Measurements from ENCODE around the gene CTXND1.
"Not testable (repeated sequence)": the region's sequence is repeated elsewhere in the genome, so short reads cannot be mapped to it uniquely, and the experiment has no call there.

Gene CTXND1

DNA sequence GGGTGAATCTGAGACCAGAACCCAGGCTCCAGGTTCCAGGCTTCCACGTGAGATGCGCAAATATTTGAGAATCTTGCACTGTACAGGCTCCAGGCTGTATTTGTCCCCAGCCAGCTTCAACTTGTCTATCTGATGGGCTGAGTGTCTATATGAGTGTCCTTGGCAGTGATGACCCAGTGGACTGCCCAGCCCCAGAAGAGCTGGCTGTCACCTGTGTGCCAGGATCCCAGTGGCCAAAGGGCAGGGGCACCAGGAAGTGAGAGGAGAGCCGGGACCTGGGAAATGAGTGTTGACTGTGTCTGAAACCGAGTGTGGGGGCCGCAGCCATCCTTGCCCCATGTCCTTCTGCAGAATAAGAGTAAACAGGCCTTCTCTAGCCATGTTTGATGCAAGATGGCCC is 88.8 kb downstream of the CTXND1 start:
- no peak for FAIRE-seq
- no peak for DNase-seq (ENCODE audit: extremely low spot score, insufficient read length, low read depth)

DNA sequence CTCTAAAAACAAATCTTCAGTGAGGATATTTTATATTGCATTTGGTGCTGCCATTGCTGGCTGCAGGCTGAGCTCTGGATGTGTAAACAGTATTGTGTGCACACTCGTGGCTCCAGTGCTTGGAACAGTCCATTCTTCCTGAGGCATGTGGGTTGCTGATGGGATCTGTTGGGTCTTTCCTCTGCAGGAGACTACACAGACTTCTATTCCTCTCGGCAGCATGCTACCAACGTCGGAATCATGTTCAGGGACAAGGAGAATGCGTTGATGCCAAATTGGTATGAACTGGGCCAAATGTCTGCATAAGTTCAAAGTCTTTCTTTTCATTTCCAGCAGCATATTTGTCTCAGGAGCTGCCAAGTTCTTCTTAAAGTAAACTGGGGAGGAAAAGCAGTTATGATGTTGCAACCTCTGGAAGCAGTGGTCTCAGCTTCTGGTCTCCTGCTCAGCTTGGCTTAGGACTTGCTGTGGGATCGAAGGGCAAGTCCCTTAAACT is 89.9 kb downstream of the CTXND1 start:
- no peak for DNase-seq (ENCODE audit: extremely low spot score, insufficient read length, low read depth)
- FAIRE-seq: no peak

DNA sequence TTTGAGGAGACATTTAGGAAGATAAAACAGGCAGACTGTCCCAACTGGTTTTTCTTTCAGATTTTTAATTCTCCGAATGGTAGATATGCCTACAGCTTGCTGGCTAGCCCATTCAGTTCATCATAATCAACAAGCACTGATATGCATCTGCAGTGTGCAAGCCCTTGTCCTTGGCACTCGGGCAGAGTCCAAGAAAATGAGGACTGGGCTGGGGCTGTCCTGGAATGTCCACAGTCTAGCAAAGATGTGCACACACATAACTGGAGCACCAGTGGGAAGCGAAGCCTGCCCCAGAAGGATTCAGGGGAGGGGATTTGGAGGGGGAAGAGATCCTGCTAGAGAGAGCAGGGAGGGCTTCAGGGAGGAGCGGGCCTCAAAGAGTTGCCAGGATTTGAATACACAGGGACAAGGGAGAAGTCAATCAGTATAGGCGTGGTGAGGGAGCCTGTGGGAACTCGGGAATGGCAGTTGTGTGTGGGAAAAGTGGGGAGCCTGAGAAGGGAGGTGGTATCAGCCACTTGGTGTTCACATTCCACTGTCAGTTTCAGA is 90.5 kb downstream of the CTXND1 start:
- no peak for FAIRE-seq
- DNase-seq (ENCODE audit: extremely low spot score, insufficient read length, low read depth): no peak

DNA sequence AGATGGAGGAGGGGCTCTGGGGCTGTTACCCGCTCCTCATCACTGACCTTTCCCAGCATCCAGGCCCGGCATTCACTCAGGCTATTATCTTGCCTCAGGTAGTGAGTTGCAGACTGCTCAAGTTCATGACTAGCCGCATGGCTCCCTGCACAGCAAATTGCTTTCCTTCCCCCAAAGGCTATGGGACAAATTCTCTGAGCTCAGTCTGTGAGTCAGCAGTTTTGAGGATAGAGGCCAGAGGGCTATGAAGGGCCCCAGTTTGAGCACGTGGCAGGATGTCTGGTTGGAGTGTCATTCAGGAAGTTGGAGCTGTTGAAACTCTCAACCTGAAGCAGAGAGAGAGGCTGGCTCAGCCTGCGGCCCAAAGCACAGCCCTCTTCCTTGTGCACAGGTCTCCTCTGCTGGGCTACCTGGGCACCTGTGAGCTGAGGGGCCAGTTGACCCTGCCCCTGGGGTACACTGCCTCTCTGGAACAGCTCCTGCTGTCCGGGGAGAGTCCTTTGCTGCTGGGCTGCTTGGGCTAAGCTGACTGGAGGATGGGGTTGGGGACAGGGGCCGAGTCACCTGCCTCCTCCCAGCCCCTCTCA is 91.3 kb downstream of the CTXND1 start:
- FAIRE-seq (peak; percentile 83), DNase-seq (ENCODE audit: extremely low spot score, insufficient read length, low read depth) (no peak)

DNA sequence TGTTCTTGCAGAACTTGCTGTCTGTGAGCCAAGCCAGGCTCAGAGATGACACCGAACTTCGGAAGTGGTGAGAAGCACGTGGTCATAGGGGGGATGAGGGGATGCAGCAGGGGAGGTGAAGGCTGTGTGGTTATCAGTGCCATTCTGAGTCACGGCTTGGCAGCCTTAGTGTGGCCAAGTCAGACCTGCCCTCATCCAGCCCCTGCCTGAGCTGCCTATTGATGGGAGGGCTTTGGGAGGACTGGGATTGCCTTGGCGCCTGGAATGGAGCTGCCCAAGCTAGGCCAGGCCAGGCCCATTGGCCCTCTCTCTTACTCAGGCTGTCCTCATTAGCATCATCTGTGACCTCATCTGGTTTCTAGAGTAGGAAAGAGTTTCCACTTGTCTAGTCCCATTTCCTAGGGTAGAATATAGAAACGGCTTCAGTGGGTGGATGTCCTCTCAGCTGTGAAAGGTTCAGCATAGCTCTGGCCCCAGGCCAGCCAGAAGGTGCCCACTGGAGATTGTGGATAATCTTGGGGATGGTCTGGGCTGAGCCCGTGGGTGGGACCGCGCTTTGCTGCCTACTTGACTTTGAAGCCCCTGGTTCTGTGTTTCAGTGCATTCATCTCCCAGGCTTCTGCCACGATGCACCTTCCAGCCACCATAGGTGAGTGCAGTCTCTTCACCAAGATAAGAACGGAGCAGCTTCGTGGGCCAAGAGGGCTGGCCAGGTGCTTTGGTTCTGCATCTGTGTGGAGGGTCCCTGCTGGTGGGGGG is 92.0 kb downstream of the CTXND1 start:
- DNase-seq (ENCODE audit: extremely low spot score, insufficient read length, low read depth) (no peak), FAIRE-seq (peak; percentile 54)

DNA sequence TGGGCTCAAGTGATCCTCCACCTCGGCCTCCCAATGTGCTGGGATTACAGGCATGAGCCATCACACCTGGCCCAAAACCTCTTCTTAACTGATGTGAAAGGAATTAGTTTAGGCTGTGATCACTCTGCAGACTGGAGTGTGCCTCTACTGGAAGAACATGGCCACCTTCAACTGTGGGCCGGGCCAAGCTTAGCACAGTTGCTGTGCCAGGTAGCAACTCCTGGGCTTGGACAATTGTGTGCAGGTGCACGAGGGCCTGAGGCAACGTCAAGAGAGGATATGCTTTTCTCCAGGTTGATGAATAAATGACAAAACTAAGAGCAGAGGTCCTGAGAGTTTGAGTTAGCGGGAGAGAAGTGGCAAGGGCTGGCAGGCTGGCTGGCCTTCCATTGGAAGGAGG is 92.7 kb downstream of the CTXND1 start:
- DNase-seq (ENCODE audit: extremely low spot score, insufficient read length, low read depth): no peak
- no peak for FAIRE-seq

DNA sequence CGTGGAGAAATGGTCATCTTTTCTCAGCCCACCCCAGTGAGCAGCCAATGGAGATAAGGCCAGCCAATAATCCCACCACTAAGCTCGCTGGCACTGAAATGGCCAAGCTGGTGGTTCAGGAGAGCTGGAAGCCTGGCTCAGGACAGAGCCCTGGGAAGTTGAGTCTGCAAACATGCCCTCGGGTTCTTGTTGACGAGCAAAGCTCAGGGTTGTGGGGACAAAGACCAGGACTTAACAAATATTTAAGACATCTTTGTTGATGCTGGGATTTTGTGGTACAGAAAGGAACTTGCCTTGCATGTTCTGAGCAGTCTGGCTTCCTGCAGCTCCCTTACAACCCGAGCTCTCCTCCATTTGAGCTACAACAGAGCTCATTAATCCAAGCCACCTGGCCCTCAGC is 94.8 kb downstream of the CTXND1 start:
- DNase-seq (ENCODE audit: extremely low spot score, insufficient read length, low read depth) (no peak), FAIRE-seq (no peak)

DNA sequence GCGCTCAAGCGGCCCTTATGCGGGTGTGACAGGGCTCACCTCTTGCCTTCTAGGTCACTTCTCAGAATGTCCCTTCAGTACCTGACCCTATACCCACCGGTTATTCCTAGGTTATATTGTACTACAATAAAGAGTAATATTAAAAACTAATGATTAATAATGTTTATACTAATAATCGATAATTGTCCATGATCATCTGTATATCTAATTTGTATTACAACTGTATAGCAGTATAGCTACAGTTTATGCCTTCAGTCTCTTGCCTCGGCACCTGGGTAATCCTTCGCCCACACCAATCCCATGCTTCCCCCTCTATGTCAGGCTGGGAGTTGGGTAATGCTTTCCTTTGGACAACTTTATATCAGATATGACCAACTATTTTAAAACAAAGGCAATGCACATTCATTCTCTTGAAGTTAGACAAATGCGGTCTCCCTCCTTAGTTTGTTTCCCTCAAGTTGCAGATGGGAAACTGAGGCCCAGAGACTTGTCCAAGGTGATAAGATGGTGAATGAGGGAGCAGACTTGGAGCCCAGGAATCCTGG is 95.8 kb downstream of the CTXND1 start:
- DNase-seq (ENCODE audit: extremely low spot score, insufficient read length, low read depth): no peak
- FAIRE-seq: no peak

DNA sequence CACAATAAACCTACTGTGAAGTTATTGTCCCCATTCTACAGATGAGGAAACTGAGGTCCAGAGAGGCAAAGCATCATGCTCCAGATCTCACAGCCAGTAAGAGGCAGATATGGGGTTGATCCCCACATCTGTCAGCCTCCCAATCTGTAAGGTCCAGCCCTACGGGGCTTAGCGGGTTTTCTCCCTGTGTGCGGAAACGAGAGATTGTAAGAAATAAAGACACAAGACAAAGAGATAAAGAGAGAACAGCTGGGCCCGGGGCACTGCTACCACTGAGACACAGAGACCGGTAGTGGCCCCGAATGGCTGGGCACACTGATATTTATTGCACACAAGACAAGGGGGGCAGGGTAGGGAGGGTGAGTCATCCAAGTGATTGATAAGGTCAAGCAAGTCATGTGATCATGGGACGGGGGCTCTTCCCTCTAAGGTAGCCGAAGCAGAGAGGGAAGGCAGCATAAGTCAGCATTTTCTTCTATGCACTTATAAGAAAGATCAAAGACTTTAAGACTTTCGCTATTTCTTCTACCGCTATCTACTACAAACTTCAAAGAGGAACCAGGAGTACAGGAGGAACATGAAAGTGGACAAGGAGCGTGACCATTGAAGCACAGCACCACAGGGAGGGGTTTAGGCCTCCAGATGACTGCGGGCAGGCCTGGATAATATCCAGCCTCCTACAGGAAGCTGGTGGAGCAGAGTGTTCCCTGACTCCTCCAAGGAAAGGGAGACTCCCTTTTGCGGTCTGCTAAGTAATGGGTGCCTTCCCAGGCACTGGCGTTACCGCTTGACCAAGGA is 96.4 kb downstream of the CTXND1 start:
- not testable (repeated sequence) for FAIRE-seq; DNase-seq (ENCODE audit: extremely low spot score, insufficient read length, low read depth)

DNA sequence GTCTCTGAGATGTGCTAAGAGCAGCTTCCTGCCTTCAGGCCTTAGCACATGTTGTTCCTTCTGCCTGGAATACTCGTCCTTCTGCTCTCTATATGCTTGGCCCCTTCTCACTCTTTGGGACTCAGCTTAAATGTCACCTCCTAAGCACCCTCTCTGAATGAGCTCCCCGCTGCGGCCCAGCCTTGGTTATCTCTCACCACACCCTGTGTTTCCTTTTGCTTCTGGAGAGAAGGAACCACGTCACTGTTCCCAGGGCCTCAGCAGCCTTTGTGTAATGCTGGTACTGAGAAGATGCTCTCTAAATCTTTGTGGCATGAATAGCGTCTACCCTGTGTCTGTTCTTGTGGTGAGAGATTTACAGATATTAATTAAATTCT is 97.0 kb downstream of the CTXND1 start:
- no peak for FAIRE-seq

DNA sequence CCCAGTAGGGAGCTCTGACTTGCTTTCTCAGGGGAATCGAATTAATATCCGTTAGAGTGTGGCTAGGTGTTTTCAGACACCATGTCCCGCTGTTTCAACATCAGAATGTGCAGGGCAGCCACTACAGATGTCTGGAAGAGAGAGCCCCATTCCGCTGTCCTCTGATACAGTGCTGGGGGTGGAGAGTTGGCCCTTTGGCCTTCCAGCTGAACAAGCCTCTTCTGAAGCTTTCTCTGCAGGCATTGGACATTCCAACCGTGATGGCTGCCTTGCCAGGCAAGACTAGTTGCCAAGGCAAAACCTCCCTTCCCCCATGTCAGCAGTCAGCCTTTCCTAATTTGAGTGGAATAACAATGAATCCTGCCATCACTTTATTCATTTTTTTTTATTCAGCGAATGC is 97.7 kb downstream of the CTXND1 start:
- DNase-seq (ENCODE audit: extremely low spot score, insufficient read length, low read depth) (no peak), FAIRE-seq (no peak)

More for the DNA sequence above, 97.0 kb downstream of the CTXND1 start:
- no peak for DNase-seq (ENCODE audit: extremely low spot score, insufficient read length, low read depth)

DNA sequence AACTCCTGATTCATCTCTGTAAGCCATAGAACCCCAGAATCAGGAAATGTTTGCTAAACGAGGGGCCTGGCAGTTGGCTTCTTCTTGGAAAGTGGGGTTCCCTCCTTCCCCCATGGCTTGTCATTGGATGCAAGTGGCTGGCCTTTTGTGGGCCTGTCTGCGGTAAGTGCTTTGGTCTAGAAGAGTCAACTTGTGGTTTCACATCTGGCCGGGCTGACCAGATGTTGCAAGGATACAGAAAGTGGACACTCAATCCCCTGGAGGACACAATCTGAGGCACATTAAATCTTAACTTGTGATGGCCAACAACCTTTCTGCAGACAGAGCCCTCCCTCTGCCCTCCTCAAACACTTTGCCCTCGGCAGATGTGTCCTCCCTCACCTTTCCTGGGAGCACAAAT is 98.1 kb downstream of the CTXND1 start:
- DNase-seq (ENCODE audit: extremely low spot score, insufficient read length, low read depth) (no peak), FAIRE-seq (no peak)

DNA sequence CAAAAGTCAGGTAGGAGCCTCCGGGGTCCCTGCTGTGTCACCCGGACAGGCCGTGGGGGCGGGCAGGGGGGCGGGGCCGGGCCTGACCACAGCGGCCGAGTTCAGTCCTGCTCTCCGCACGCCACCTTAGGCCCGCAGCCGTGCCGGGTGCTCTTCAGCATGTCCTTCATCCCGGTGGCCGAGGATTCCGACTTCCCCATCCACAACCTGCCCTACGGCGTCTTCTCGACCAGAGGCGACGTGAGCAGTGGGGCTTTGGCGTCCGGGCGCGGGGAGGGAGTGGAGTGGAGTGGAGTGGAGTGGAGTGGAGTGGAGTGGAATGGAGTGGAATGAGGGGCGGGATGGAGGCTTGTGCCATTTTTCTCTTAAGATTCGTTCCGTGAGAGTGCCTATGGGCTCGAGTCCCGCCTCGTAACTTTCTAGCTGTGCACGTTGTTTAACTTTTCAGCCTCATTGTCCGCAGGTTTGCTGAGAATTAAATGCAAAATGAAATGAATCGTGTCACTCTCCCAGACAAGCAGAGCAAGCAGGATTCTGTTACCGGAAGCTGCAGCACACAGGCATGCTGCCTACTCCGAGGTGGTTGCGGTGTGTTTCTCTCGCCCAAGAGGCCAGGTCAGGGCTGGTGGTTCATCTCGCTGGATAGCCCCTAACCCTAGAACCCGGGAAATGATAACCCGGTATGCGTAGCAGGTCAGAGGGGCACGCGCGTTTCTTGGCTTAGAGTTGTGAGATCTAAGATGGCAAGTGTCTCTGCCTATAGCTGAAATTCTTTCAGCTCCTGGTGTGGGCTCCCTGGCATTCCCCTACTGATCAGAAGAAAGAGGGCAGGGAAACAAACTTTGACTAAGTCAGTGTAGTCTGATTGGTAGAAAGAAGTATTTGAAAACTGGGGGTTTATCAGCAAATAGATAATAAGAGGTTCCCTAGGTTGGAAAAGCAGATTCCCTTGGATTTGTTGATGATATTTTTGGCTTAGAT is 98.8 kb downstream of the CTXND1 start, which contains the start of gene FAH:
Gene FAH, plus strand, starts transcription at position 104 of the 981 bp plus-strand sequence. Its CDS starts 56 bp downstream, at position 160.
- peak; percentile 80 for FAIRE-seq
- no peak for DNase-seq (ENCODE audit: extremely low spot score, insufficient read length, low read depth)

DNA sequence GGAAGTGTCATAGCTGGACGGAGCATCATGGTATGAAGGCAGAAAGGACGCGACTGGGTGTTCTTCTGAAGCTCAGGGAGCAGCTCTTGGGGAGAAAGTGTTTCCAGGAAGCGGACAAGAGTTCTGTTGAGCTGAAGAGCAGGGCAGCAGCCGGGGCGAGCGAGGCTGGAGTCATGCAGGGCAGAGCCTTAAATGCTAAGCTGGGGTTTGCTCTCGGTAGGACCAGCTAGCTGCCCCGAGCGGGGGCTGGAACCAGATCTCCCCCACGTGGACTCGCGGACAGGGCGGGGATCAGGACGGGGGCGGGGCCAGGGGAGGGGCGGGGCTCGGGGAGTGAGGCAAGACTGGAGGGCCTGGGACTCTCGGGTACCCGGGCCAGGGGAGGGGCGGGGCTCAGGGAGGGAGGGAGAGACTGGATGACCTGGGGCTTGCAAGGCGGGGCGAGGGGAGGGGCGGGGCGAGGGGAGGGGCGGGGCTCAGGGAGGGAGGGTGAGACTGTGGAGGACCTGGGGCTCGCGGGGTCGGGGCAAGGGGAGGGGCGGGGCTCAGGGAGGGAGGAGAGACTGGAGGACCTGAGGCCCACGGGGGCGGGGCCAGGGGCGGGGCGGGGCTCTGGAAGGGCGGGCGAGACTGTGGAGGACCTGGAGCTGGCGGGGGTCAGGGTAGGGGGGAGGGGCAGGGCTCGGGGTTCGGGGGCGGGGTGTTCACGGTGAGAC is 99.7 kb downstream of the CTXND1 start:
- DNase-seq (ENCODE audit: extremely low spot score, insufficient read length, low read depth) (peak; percentile 93), FAIRE-seq (peak; percentile 62)

DNA sequence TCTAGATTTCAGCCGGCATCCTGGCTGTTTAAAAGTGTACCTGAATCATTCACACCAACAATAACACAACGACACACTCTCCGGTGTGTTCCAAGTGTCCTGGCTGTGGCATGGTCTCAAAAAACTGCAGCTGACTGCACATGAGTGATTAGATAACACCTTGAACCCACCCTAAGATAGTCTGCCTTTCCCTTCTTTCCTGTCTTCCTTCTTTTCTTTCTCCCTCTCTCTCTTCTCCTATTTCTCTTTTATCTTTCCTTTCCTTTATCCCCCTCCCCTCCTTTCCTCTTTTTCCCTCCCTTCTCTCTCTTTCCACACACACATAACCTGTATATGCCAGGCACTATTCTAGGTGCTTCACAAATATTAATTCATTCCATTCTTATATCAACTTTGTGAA is 100.4 kb downstream of the CTXND1 start:
- FAIRE-seq (no peak), DNase-seq (ENCODE audit: extremely low spot score, insufficient read length, low read depth) (no peak)

DNA sequence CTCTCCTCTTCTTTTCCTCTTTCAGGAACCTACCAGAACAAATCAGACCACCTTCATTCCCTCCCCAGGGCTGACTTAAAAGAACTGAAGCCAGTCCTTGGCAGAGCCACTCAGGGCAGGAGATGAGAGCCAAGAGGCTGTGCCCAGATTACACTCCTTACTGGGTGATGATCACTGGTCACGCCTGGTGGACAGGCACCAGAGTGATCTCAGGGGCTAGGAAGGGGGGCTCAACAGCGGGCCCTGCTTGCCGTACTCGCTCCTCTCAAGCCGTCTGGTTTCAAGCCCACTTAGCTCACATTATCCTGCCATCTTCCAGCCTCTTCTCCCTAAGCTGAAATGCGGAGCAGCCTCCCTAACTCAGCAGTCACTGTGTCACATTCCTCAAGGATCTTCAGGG is 100.9 kb downstream of the CTXND1 start:
- FAIRE-seq (no peak), DNase-seq (ENCODE audit: extremely low spot score, insufficient read length, low read depth) (no peak)
